ENCODE results near the gene TGFA. TPM values are rescaled to one million over a fixed set of nuclear protein-coding genes. Genes with fewer than 3 reads are reported as not detected.

The TGFA gene
- total RNA-seq, 1 donor from 2014 or later = 1.4 TPM

GRCh38 chr2:70420143-70420542 is 133.5 kb downstream of the TGFA start:
- Mint-ChIP-seq H3K27me3 (ENCODE audit: low read depth, unreplicated experiment) (peaks cover 18% of the 10 kb centered on the region), H3K27ac (ENCODE audit: unreplicated experiment) (no peak overlapping the region), H3K9me3 (ENCODE audit: unreplicated experiment) (no peaks in the 10 kb centered on the region), H3K4me3 (ENCODE audit: unreplicated experiment) (no peak overlapping the region), H3K4me1 (ENCODE audit: low read depth, unreplicated experiment) (no peaks in the 10 kb centered on the region), H3K36me3 (ENCODE audit: low read depth, unreplicated experiment) (peaks cover 3% of the 10 kb centered on the region)
- Histone ChIP-seq H3K36me3 (ENCODE audit: insufficient read depth, low read length) (no peaks in the 10 kb centered on the region), H4K20me1 (ENCODE audit: insufficient read depth, low read length) (no peaks in the 10 kb centered on the region), H3K27me3 (ENCODE audit: insufficient read depth, low read length) (peaks cover 10% of the 10 kb centered on the region), H2AFZ (ENCODE audit: low read depth, low read length) (no peak overlapping the region), H3K9ac (ENCODE audit: low read length) (no peak overlapping the region), H3K4me3 (ENCODE audit: insufficient read depth, low read depth, low read length) (no peak overlapping the region), H3K27ac (ENCODE audit: low read depth, low read length) (no peak overlapping the region), H3K4me1 (ENCODE audit: insufficient read depth, low read length) (no peaks in the 10 kb centered on the region), H3K4me2 (ENCODE audit: low read length) (no peak overlapping the region), H3K9me3 (ENCODE audit: insufficient read depth, low read depth, low read length) (no peaks in the 10 kb centered on the region), H3K79me2 (ENCODE audit: insufficient read depth, low read length) (no peaks in the 10 kb centered on the region)
- TF ChIP-seq CTCF (IDR thresholded peaks at IDR 0.05; ENCODE audit: insufficient read depth, low read depth, low read length) = no peak
- no peak for TF ChIP-seq EZH2 (IDR thresholded peaks at IDR 0.05; ENCODE audit: insufficient read depth, low read length)
- no peak for FAIRE-seq
- DNase-seq (ENCODE audit: low read depth) = no peak

GRCh38 chr2:70418514-70418913 is 135.1 kb downstream of the TGFA start:
- Histone ChIP-seq H3K9ac (ENCODE audit: low read length) (no peak overlapping the region), H4K20me1 (ENCODE audit: insufficient read depth, low read length) (no peaks in the 10 kb centered on the region), H3K79me2 (ENCODE audit: insufficient read depth, low read length) (no peaks in the 10 kb centered on the region), H3K27ac (ENCODE audit: low read depth, low read length) (no peak overlapping the region), H3K4me1 (ENCODE audit: insufficient read depth, low read length) (no peaks in the 10 kb centered on the region), H3K27me3 (ENCODE audit: insufficient read depth, low read length) (peaks cover 9% of the 10 kb centered on the region), H3K4me3 (ENCODE audit: insufficient read depth, low read depth, low read length) (no peak overlapping the region), H3K36me3 (ENCODE audit: insufficient read depth, low read length) (no peaks in the 10 kb centered on the region), H3K9me3 (ENCODE audit: insufficient read depth, low read depth, low read length) (no peaks in the 10 kb centered on the region), H3K4me2 (ENCODE audit: low read length) (no peak overlapping the region), H2AFZ (ENCODE audit: low read depth, low read length) (no peak overlapping the region)
- no peak for DNase-seq (ENCODE audit: low read depth)
- TF ChIP-seq EZH2 (IDR thresholded peaks at IDR 0.05; ENCODE audit: insufficient read depth, low read length) (no peak), CTCF (IDR thresholded peaks at IDR 0.05; ENCODE audit: insufficient read depth, low read depth, low read length) (no peak)
- Mint-ChIP-seq H3K4me3 (ENCODE audit: unreplicated experiment) (no peak overlapping the region), H3K36me3 (ENCODE audit: low read depth, unreplicated experiment) (peaks cover 3% of the 10 kb centered on the region), H3K9me3 (ENCODE audit: unreplicated experiment) (no peaks in the 10 kb centered on the region), H3K4me1 (ENCODE audit: low read depth, unreplicated experiment) (no peaks in the 10 kb centered on the region), H3K27me3 (ENCODE audit: low read depth, unreplicated experiment) (peaks cover 14% of the 10 kb centered on the region), H3K27ac (ENCODE audit: unreplicated experiment) (no peak overlapping the region)
- FAIRE-seq = no peak

- Mint-ChIP-seq H3K27ac (ENCODE audit: unreplicated experiment) (no peak overlapping the region), H3K4me1 (ENCODE audit: low read depth, unreplicated experiment) (no peaks in the 10 kb centered on the region)
Observed at GRCh38 chr2:70417011-70417410, 136.6 kb downstream of the TGFA start.

More at GRCh38 chr2:70417011-70417410, 136.6 kb downstream of the TGFA start:
- no peaks in the 10 kb centered on the region for H3K9me3 Mint-ChIP-seq (ENCODE audit: unreplicated experiment)
- H3K4me3 ChIP-seq (ENCODE audit: insufficient read depth, low read depth, low read length) = no peak overlapping the region
- no peak overlapping the region for H2AFZ ChIP-seq (ENCODE audit: low read depth, low read length)
- no peaks in the 10 kb centered on the region for H3K36me3 ChIP-seq (ENCODE audit: insufficient read depth, low read length)
- no peak for FAIRE-seq
- no peaks in the 10 kb centered on the region for H3K9me3 ChIP-seq (ENCODE audit: insufficient read depth, low read depth, low read length)
- no peak overlapping the region for H3K9ac ChIP-seq (ENCODE audit: low read length)
- no peak overlapping the region for H3K27ac ChIP-seq (ENCODE audit: low read depth, low read length)
- no peaks in the 10 kb centered on the region for H3K4me1 ChIP-seq (ENCODE audit: insufficient read depth, low read length)
- no peak for DNase-seq (ENCODE audit: low read depth)
- peaks cover 13% of the 10 kb centered on the region for H3K27me3 ChIP-seq (ENCODE audit: insufficient read depth, low read length)
- H3K4me2 ChIP-seq (ENCODE audit: low read length) = no peak overlapping the region
- H3K79me2 ChIP-seq (ENCODE audit: insufficient read depth, low read length) = no peaks in the 10 kb centered on the region
- no peak overlapping the region for H3K4me3 Mint-ChIP-seq (ENCODE audit: unreplicated experiment)
- H3K27me3 Mint-ChIP-seq (ENCODE audit: low read depth, unreplicated experiment) = peaks cover 14% of the 10 kb centered on the region
- H3K36me3 Mint-ChIP-seq (ENCODE audit: low read depth, unreplicated experiment) = peaks cover 3% of the 10 kb centered on the region
- TF ChIP-seq EZH2 (IDR thresholded peaks at IDR 0.05; ENCODE audit: insufficient read depth, low read length) (no peak), CTCF (IDR thresholded peaks at IDR 0.05; ENCODE audit: insufficient read depth, low read depth, low read length) (no peak)
- no peaks in the 10 kb centered on the region for H4K20me1 ChIP-seq (ENCODE audit: insufficient read depth, low read length)

Data from astrocyte (in vitro differentiated cells and primary cell).